Fibroblast of mammary gland (primary cell): ENCODE results near the gene PRKAR1B.

Source experiments
- DNase-seq: peaks from one replicate; pipeline ENCODE4 v3.0.0-alpha.2; 2010; ENCODE audit warnings: low read depth
- H3K4me3 ChIP-seq: 2 replicates; pipeline ENCODE4 v1.5.1; 2011; ENCODE audit warnings: low read depth, mild to moderate bottlenecking, low read length, moderate library complexity; ENCODE audit not compliant: control insufficient read depth
- CTCF ChIP-seq: conservative IDR thresholded peaks from 2 replicates; pipeline ENCODE4 v1.5.1; 2011; ENCODE audit warnings: low read depth, low read length, inconsistent platforms; ENCODE audit not compliant: control insufficient read depth, insufficient read depth

PRKAR1B gene

GRCh38 chr7:727104-727805, at the start of gene PRKAR1B:
PRKAR1B (minus strand) TSS chr7:727281; CDS start chr7:711505, 15,776 bp downstream.
- TF ChIP-seq CTCF: no peak
- H3K4me3 ChIP-seq: peak within 1 kb of the TSS; percentile 55
- no peak for DNase-seq

GRCh38 chr7:776381-776780, 49.3 kb upstream of the PRKAR1B start:
- DNase-seq: no peak
- H3K4me3 ChIP-seq: no peak overlapping the region
- TF ChIP-seq CTCF: no peak

- peak; percentile 39 for DNase-seq
- H3K4me3 ChIP-seq: no peak overlapping the region
- TF ChIP-seq CTCF: peak; percentile 63
Observed at GRCh38 chr7:774161-775109, 47.4 kb upstream of the PRKAR1B start.

GRCh38 chr7:773622-773915, 46.5 kb upstream of the PRKAR1B start:
- H3K4me3 ChIP-seq: no peak overlapping the region
- DNase-seq: no peak
- TF ChIP-seq CTCF: no peak

GRCh38 chr7:772861-773621, 46.0 kb upstream of the PRKAR1B start:
- H3K4me3 ChIP-seq: no peak overlapping the region
- DNase-seq: no peak
- TF ChIP-seq CTCF: no peak

GRCh38 chr7:772392-772791, 45.3 kb upstream of the PRKAR1B start:
- TF ChIP-seq CTCF: no peak
- no peak overlapping the region for H3K4me3 ChIP-seq
- DNase-seq: no peak
